SK-N-SH (cell line): Measurements from ENCODE around the gene GSTA5. TPM values are rescaled to one million over a fixed set of nuclear protein-coding genes. Genes with fewer than 3 reads are reported as not detected.

Source experiments
- CTCF ChIA-PET: fragments of 300-600, 350-600 bp; formaldehyde crosslinking; extraction: SDS; loops from one replicate; lab custom pipeline; 2021; lab: Yijun Ruan, JAX
- POLR2A ChIA-PET: fragments of 350-600 bp; sonication (Branson Sonifier 250); formaldehyde crosslinking; extraction: SDS; loops from one replicate; lab custom pipeline; 2020; ENCODE audit warnings: antibody characterized with exemption, inconsistent platforms; lab: Yijun Ruan, JAX
- DNase-seq: peaks from one replicate; pipeline ENCODE4 v3.0.0; 2012
- H2AFZ ChIP-seq: fragments of 200-600 bp; sonication (generic); 2 replicates; pipeline ENCODE4 v1.8.1; 2016; ENCODE audit warnings: antibody characterized with exemption, mild to moderate bottlenecking, low read depth
- H3F3A ChIP-seq: fragments of 200-600 bp; sonication (generic); replicated peaks from 2 replicates; pipeline ENCODE3; 2016; ENCODE audit warnings: antibody characterized with exemption, mild to moderate bottlenecking; ENCODE audit not compliant: insufficient read depth
- H3K27ac ChIP-seq, 2 experiments: fragments of 200-500 bp in 1 of 2; fragments of 200-600 bp in 1 of 2; sonication (Bioruptor generic) in 1 of 2; sonication (generic), shearing (Covaris generic) in 1 of 2; 2 replicates each; pipeline versions ENCODE4 v1.5.1 to v1.6.1; 2014 to 2016; ENCODE audit warnings: low read depth in 2 of 2, inconsistent platforms in 1 of 2, low read length in 1 of 2, mild to moderate bottlenecking in 1 of 2, mixed read lengths in 1 of 2
- H3K27me3 ChIP-seq: fragments of 200-600 bp; sonication (generic), shearing (Covaris generic); 2 replicates; pipeline ENCODE4 v1.6.1; 2016; ENCODE audit warnings: mixed run types; ENCODE audit not compliant: insufficient read depth
- H3K36me3 ChIP-seq, 2 experiments: fragments of 200-500 bp in 1 of 2; fragments of 200-600 bp in 1 of 2; sonication (Bioruptor generic) in 1 of 2; sonication (generic) in 1 of 2; replicated peaks in 1 of 2; 2 replicates each; pipeline versions ENCODE3 to v1.5.1; 2014 to 2016; ENCODE audit warnings: low read length in 1 of 2, mild to moderate bottlenecking in 1 of 2; ENCODE audit not compliant: insufficient read depth in 2 of 2, control insufficient read depth in 1 of 2
- H3K4me1 ChIP-seq, 2 experiments: fragments of 200-500 bp in 1 of 2; fragments of 200-600 bp in 1 of 2; sonication (Bioruptor generic) in 1 of 2; sonication (generic), shearing (Covaris generic) in 1 of 2; 2 replicates each; pipeline versions ENCODE4 v1.5.1 to v1.6.1; 2014 to 2016; ENCODE audit warnings: low read depth in 1 of 2, low read length in 1 of 2, mixed run types in 1 of 2; ENCODE audit not compliant: insufficient read depth in 2 of 2, control insufficient read depth in 1 of 2
- H3K4me2 ChIP-seq: fragments of 200-600 bp; sonication (generic), shearing (Covaris generic); 2 replicates; pipeline ENCODE4 v1.6.1; 2017; ENCODE audit warnings: mixed run types
- H3K4me3 ChIP-seq, 2 experiments: fragments of 200-500 bp in 1 of 2; fragments of 200-600 bp in 1 of 2; sonication (Bioruptor generic) in 1 of 2; sonication (generic), shearing (Covaris generic) in 1 of 2; 2 replicates each; pipeline versions ENCODE4 v1.5.1 to v1.8.1; 2014 to 2016; ENCODE audit warnings: low read depth in 2 of 2, inconsistent platforms in 1 of 2, low read length in 1 of 2, mild to moderate bottlenecking in 1 of 2, mixed read lengths in 1 of 2, moderate library complexity in 1 of 2
- H3K79me2 ChIP-seq: fragments of 200-600 bp; sonication (generic); 2 replicates; pipeline ENCODE4 v1.8.1; 2017; ENCODE audit warnings: mild to moderate bottlenecking; ENCODE audit not compliant: insufficient read depth
- H3K9ac ChIP-seq: fragments of 200-600 bp; sonication (generic); 2 replicates; pipeline ENCODE4 v1.6.1; 2017; ENCODE audit warnings: mixed run types
- H3K9me2 ChIP-seq: fragments of 200-600 bp; sonication (generic); 2 replicates; pipeline ENCODE4 v1.6.1; 2017; ENCODE audit warnings: mixed run types
- H3K9me3 ChIP-seq: fragments of 200-600 bp; sonication (generic); 2 replicates; pipeline ENCODE4 v1.6.1; 2017; ENCODE audit warnings: mixed run types, mild to moderate bottlenecking, moderate library complexity
- H4K20me1 ChIP-seq: fragments of 200-600 bp; sonication (generic); 2 replicates; pipeline ENCODE4 v1.6.1; 2017; ENCODE audit warnings: mild to moderate bottlenecking, mixed run types; ENCODE audit not compliant: insufficient read depth
- CHD2 ChIP-seq: fragments of 150-350 bp; IDR thresholded peaks from 2 replicates; pipeline ENCODE4 v1.6.1; 2018; ENCODE audit warnings: low read length; ENCODE audit not compliant: partially characterized antibody
- ELF1 ChIP-seq: IDR thresholded peaks from 2 replicates; pipeline ENCODE4 v1.4.0; 2012
- EZH2phosphoT487 ChIP-seq: fragments of 200-600 bp; sonication (generic); IDR thresholded peaks from 2 replicates; pipeline ENCODE4 v1.6.1; 2017; ENCODE audit warnings: low read depth, mixed run types, mild to moderate bottlenecking, antibody characterized with exemption, moderate library complexity, borderline replicate concordance
- FOXM1 ChIP-seq: IDR thresholded peaks from 2 replicates; pipeline ENCODE4 v1.4.0; 2012; ENCODE audit warnings: low read depth, mild to moderate bottlenecking
- GABPA ChIP-seq: IDR thresholded peaks from 2 replicates; pipeline ENCODE4 v1.4.0; 2012; ENCODE audit warnings: low read depth, mild to moderate bottlenecking
- JUND ChIP-seq: IDR thresholded peaks from 2 replicates; pipeline ENCODE4 v1.4.0; 2012
- MEF2A ChIP-seq: IDR thresholded peaks from 2 replicates; pipeline ENCODE4 v1.4.0; 2012; ENCODE audit warnings: low read depth, borderline replicate concordance
- MXI1 ChIP-seq: IDR thresholded peaks from 2 replicates; pipeline ENCODE4 v1.6.1; 2012; ENCODE audit warnings: mild to moderate bottlenecking, low read depth, low read length, improper control_type of control experiment
- NRF1 ChIP-seq: IDR thresholded peaks from 2 replicates; pipeline ENCODE4 v1.6.1; 2012; ENCODE audit warnings: low read depth, mild to moderate bottlenecking, low read length
- RAD21 ChIP-seq: IDR thresholded peaks from 2 replicates; pipeline ENCODE4 v1.6.1; 2012; ENCODE audit warnings: mild to moderate bottlenecking, low read length
- RCOR1 ChIP-seq: fragments of 150-350 bp; IDR thresholded peaks from 2 replicates; pipeline ENCODE4 v1.6.1; 2017; ENCODE audit warnings: antibody characterized with exemption, low read length
- RXRA ChIP-seq: IDR thresholded peaks from 2 replicates; pipeline ENCODE4 v1.4.0; 2012; ENCODE audit warnings: low read depth, mild to moderate bottlenecking, borderline replicate concordance
- SIN3A ChIP-seq: IDR thresholded peaks from 2 replicates; pipeline ENCODE4 v1.6.1; 2012; ENCODE audit warnings: low read depth, mild to moderate bottlenecking, low read length, moderate library complexity, borderline replicate concordance
- SMC3 ChIP-seq: IDR thresholded peaks from 2 replicates; pipeline ENCODE4 v1.6.1; 2012; ENCODE audit warnings: low read depth, low read length, improper control_type of control experiment
- TAF1 ChIP-seq: IDR thresholded peaks from 2 replicates; pipeline ENCODE4 v1.6.1; 2012; ENCODE audit warnings: low read depth, mild to moderate bottlenecking, low read length, moderate library complexity, borderline replicate concordance
- YY1 ChIP-seq: IDR thresholded peaks from 2 replicates; pipeline ENCODE4 v1.4.0; 2012; ENCODE audit warnings: low read depth, mild to moderate bottlenecking
- WGBS: methylation state at CpG from one replicate; pipeline ENCODE4 v1.1.6; 2017; ENCODE audit warnings: low lambda C conversion rate; 5-methylcytosine and 5-hydroxymethylcytosine counted together
- polyA plus RNA-seq, 3 experiments: library from polyadenylated mRNA; depleted of rRNA; stranded (reverse); fragments of >200 nt; gene quantifications; 2 replicates each; pipeline ENCODE4 v1.2.3, GENCODE V29; 2012
- TF ChIP-seq, protein P1 (sequence below): fragments of 200-600 bp; sonication (generic); IDR thresholded peaks from 2 replicates; pipeline ENCODE4 v1.6.1; 2017; ENCODE audit warnings: antibody characterized with exemption, mild to moderate bottlenecking, moderate library complexity
- TF ChIP-seq, protein P2 (sequence below): IDR thresholded peaks from 2 replicates; pipeline ENCODE4; 2012
- TF ChIP-seq, protein P3 (sequence below): fragments of 150-350 bp; IDR thresholded peaks from 2 replicates; pipeline ENCODE4 v1.6.1; 2017; ENCODE audit warnings: antibody characterized with exemption, low read length, low read depth, borderline replicate concordance
- TF ChIP-seq, protein P4 (sequence below): IDR thresholded peaks from 2 replicates; pipeline ENCODE4 v1.4.0; 2012; ENCODE audit warnings: low read depth, borderline replicate concordance
- TF ChIP-seq, protein P5 (sequence below): fragments of 150-350 bp; IDR thresholded peaks from 2 replicates; pipeline ENCODE4 v1.6.1; 2016; ENCODE audit warnings: mild to moderate bottlenecking, low read depth, low read length

The GSTA5 gene
- polyA plus RNA-seq, 1 of the 3 experiments (the other 2 are of a cell fraction), result not detected

DNA sequence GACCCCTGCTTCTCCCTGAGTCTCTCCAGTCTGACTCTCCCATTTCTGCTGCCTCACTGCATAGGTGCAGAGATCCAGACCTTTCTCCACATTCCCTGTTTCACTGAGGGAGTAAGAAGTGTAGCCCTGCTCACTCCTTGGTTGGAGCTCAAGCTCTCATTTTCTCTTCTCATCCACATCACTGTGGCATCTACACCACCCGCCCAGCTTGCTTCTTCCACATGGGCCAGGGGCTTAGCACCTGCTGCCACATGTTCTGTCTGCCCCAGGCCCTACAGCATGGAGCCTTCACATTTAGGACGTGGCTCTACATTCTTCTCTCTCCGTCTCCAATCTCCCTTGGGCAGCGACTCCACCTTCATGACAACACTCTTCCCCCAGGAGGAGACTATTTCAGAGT, 8.5 kb upstream of the GSTA5 start:
- Histone ChIP-seq H3K4me1 (no peaks in the 10 kb centered on the region), H3K27ac (no peak overlapping the region), H3K79me2 (no peaks in the 10 kb centered on the region), H3F3A (no peaks in the 10 kb centered on the region), H3K9me3 (no peaks in the 10 kb centered on the region), H2AFZ (no peak overlapping the region), H3K9ac (no peak overlapping the region), H3K27me3 (peaks cover 4% of the 10 kb centered on the region; the same call in 1 of the 2 replicates), H3K36me3 (no peaks in the 10 kb centered on the region), H3K4me2 (no peak overlapping the region), H4K20me1 (no peaks in the 10 kb centered on the region), H3K9me2 (no peaks in the 10 kb centered on the region), H3K4me3 (no peak overlapping the region)
- TF ChIP-seq TAF1 (no peak), SIN3A (no peak), RXRA (no peak), EZH2phosphoT487 (no peak), JUND (no peak), ELF1 (no peak), FOXM1 (no peak)
- 7% methylated on average over 4 of the region's 4 CpGs for WGBS
- CTCF ChIA-PET, result interaction anchor here (0.6 kb wide), 1 partner anchor 1283 kb away, joined by 3 read pairs; no protein-coding TSS in a partner anchor
- no peak for DNase-seq
- POLR2A ChIA-PET, result no interaction called here

DNA sequence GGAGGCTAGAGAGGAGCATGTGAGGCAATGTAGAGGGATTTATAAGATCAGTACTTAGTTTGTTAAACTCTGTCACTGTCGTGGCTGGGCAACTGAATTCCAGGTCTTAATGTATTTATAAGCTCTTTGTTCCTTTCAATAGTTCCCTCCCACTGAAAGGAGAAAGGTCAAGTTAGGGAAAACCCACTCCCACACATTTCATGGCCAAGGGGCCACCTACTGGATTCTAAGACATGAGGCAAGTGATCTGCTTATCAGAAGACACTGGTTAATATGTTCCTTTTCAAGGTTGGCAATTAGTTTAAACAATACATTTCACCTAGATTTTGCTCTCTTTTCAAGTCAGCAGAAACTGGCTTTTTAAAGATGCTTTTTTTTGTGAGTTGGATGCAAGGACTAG, 5.4 kb upstream of the GSTA5 start:
- POLR2A ChIA-PET, result no interaction called here
- CTCF ChIA-PET, result interaction anchor here (1.0 kb wide), 1 partner anchor 150 kb away, joined by 4 read pairs; the partner anchor contains the start of gene GSTA4

More for the DNA sequence above, 5.4 kb upstream of the GSTA5 start:
- 25% methylated on average over 1 of the region's 1 CpG for WGBS
- Histone ChIP-seq H4K20me1 (no peaks in the 10 kb centered on the region), H3K9ac (no peak overlapping the region), H3F3A (no peaks in the 10 kb centered on the region), H3K36me3 (no peaks in the 10 kb centered on the region)
- TF ChIP-seq RCOR1 (no peak), EZH2phosphoT487 (no peak), RXRA (no peak), RAD21 (no peak), MXI1 (no peak), SMC3 (no peak), NRF1 (no peak), TAF1 (no peak), ELF1 (no peak), CHD2 (no peak), MEF2A (no peak), GABPA (no peak), YY1 (no peak)
- TF ChIP-seq, protein P1, sequence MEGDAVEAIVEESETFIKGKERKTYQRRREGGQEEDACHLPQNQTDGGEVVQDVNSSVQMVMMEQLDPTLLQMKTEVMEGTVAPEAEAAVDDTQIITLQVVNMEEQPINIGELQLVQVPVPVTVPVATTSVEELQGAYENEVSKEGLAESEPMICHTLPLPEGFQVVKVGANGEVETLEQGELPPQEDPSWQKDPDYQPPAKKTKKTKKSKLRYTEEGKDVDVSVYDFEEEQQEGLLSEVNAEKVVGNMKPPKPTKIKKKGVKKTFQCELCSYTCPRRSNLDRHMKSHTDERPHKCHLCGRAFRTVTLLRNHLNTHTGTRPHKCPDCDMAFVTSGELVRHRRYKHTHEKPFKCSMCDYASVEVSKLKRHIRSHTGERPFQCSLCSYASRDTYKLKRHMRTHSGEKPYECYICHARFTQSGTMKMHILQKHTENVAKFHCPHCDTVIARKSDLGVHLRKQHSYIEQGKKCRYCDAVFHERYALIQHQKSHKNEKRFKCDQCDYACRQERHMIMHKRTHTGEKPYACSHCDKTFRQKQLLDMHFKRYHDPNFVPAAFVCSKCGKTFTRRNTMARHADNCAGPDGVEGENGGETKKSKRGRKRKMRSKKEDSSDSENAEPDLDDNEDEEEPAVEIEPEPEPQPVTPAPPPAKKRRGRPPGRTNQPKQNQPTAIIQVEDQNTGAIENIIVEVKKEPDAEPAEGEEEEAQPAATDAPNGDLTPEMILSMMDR, result no peak
- TF ChIP-seq, protein P2, sequence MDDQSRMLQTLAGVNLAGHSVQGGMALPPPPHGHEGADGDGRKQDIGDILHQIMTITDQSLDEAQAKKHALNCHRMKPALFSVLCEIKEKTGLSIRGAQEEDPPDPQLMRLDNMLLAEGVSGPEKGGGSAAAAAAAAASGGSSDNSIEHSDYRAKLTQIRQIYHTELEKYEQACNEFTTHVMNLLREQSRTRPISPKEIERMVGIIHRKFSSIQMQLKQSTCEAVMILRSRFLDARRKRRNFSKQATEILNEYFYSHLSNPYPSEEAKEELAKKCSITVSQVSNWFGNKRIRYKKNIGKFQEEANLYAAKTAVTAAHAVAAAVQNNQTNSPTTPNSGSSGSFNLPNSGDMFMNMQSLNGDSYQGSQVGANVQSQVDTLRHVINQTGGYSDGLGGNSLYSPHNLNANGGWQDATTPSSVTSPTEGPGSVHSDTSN, result no peak
- TF ChIP-seq, protein P3, sequence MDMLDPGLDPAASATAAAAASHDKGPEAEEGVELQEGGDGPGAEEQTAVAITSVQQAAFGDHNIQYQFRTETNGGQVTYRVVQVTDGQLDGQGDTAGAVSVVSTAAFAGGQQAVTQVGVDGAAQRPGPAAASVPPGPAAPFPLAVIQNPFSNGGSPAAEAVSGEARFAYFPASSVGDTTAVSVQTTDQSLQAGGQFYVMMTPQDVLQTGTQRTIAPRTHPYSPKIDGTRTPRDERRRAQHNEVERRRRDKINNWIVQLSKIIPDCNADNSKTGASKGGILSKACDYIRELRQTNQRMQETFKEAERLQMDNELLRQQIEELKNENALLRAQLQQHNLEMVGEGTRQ, result no peak
- TF ChIP-seq, protein P4, sequence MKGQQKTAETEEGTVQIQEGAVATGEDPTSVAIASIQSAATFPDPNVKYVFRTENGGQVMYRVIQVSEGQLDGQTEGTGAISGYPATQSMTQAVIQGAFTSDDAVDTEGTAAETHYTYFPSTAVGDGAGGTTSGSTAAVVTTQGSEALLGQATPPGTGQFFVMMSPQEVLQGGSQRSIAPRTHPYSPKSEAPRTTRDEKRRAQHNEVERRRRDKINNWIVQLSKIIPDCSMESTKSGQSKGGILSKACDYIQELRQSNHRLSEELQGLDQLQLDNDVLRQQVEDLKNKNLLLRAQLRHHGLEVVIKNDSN, result no peak
- TF ChIP-seq, protein P5, sequence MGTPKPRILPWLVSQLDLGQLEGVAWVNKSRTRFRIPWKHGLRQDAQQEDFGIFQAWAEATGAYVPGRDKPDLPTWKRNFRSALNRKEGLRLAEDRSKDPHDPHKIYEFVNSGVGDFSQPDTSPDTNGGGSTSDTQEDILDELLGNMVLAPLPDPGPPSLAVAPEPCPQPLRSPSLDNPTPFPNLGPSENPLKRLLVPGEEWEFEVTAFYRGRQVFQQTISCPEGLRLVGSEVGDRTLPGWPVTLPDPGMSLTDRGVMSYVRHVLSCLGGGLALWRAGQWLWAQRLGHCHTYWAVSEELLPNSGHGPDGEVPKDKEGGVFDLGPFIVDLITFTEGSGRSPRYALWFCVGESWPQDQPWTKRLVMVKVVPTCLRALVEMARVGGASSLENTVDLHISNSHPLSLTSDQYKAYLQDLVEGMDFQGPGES, result no peak
- TF ChIP-seq, all 33 proteins: peak for 0
- no peak for DNase-seq
- H3K27ac ChIP-seq, result no peak overlapping the region
- H3K4me2 ChIP-seq, result no peak overlapping the region
- H2AFZ ChIP-seq, result no peak overlapping the region
- H3K9me2 ChIP-seq, result no peaks in the 10 kb centered on the region
- no peaks in the 10 kb centered on the region for H3K79me2 ChIP-seq
- H3K4me3 ChIP-seq, result no peak overlapping the region
- H3K27me3 ChIP-seq, result peaks cover 8% of the 10 kb centered on the region; the same call in 1 of the 2 replicates
- H3K4me1 ChIP-seq, result no peaks in the 10 kb centered on the region
- no peaks in the 10 kb centered on the region for H3K9me3 ChIP-seq
